Smooth muscle cell of the brain vasculature (primary cell): ENCODE results near the gene GPT2.
"Not testable (repeated sequence)": the region's sequence is repeated elsewhere in the genome, so short reads cannot be mapped to it uniquely, and the experiment has no call there.

ENCODE experiments used
- DNase-seq: peaks from one replicate; pipeline ENCODE4 v3.0.0-alpha.2; 2012; ENCODE audit warnings: low read depth, low spot score

The GPT2 gene

DNA sequence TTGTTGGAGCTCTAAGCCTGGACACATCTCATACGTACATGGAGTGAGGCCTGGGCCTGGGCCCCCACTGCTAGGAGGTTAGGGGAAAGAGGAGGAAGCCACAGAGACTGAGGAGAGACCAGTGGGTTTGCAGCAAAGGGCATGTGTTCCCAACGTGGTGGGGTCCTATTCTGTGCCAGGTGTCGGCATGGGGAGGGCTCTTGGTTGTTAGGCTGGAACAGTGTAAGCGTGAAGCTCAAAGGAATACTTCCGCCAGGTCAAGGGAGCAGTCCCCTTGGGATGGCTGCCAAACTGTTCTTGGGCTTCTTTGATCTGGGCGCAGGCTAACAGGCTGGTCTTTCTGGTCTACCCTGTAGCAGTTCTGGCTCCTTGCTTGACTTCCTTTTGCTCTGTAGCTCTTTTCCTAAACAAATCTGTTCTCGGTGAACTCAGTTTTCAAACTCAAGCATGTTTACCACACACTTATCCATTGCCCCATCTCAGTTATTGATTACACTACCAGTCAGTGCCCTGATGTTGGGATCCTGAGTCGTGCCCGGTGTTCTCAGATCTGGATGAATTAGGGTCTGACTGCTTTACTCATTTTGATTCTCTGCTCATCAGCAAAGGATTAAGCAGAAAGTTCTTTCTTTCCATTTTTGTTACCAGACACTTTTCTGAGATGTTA lies 36.4 kb downstream of the GPT2 start:
- no peak for DNase-seq

DNA sequence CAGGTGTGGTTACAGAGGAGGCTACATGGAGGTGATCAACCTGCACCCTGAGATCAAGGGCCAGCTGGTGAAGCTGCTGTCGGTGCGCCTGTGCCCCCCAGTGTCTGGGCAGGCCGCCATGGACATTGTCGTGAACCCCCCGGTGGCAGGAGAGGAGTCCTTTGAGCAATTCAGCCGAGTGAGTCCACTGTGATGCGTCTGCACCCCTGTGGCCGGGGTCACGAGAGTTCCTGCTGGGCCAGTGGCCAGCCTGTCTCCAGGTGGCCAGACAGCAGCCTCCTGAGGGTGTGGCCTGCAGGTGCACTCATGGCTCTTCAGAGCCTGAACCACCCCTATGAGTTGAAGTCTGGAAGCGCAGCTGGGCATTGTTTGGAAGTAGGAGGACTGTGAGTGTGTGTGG lies 38.1 kb downstream of the GPT2 start:
- DNase-seq = no peak

- DNase-seq = no peak
These were observed 39.5 kb downstream of the GPT2 start for GRCh38 chr16:46923513-46924295.

GRCh38 chr16:46924402-46924801 lies 40.2 kb downstream of the GPT2 start:
- no peak for DNase-seq

DNA sequence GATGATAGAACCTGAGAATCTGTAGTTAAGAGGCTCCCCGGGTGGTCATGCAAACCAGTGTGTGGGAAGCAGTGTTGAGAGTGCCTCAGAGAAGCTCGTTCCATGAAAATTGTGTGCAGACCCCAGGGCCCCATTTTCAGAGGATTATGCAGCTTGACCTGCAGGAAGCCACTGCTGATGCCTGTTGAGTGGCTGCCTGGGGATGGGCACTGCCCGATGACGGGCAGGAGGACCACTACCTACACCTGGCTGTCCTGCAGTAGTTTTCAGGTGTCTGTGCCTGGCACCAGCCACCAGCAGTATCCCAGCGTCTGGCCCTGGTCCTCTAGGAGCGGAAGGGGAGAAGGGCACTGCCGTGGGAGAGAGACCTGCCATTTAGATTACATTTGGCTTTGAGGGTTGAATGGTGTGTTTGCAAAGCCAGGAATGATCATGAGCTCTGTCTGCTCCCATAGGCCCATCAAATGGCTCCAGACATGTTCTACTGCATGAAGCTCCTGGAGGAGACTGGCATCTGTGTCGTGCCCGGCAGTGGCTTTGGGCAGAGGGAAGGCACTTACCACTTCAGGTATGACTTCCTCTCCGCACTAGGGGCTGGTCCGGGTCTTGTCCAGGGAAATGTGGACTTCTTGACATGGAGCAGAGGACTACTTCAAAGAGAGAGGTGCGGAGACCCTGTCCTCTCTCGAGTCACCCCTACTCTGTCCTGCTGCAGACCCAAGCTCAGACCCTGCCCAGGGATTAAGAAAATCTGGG lies 42.5 kb downstream of the GPT2 start:
- DNase-seq = no peak

DNA sequence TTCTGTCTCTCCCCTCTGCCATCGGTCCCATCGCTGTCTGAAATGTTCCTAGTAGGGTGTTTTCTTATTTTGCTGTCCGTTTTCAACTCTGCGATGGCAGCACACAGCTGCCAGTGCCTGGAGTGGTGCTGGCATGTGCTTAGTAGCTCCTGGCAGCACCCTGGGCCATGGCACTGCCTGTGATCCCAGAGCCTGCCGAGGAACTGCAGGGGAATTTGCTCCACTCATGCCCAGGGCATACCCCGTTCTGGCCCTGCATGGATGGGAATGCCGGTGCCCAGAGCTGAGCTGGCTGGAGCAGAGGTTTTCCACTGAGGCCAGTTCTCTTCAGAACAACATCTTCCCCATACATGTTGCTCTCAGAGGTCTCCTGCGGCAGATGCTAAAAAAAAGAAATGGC lies 43.1 kb downstream of the GPT2 start:
- DNase-seq = no peak

DNA sequence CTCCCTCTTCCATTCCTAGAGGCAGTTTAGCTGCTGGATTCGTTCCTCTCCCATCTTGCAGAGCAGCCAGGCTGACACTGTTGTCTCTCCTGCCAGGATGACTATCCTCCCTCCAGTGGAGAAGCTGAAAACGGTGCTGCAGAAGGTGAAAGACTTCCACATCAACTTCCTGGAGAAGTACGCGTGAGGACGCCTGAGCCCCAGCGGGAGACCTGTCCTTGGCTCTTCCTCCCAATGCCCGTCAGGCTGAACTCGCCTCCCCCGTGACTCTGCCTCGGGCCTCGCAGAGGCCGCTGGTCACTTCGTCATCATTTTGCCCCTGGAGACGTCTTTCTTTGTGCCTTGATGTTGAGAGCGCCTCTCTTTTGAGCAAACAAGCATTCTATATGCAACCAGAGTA lies 44.6 kb downstream of the GPT2 start:
- no peak for DNase-seq

GRCh38 chr16:46929378-46930332 lies 45.5 kb downstream of the GPT2 start:
- DNase-seq = no peak

DNA sequence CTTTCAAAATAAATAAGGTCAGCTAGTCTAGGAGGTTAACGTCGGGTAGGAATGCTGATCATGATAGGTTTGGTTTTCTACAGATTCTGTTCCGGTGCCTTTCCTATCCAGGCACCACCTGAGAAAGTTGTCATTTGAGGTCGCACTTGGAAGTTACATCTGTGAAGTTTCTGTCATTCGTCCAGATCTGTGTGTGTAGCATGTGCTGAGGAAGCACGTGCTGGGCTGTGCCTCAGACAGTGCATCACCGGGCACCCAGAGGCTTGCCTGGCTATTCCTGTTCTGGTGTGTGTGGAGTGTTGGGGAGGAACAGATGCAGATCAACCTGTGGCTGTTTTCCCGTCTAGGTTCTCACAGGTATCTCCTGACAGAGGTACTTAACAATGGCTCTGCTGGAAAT lies 46.7 kb downstream of the GPT2 start:
- DNase-seq = no peak

- DNase-seq = no peak
These were observed 48.6 kb downstream of the GPT2 start for GRCh38 chr16:46932802-46933201.

DNA sequence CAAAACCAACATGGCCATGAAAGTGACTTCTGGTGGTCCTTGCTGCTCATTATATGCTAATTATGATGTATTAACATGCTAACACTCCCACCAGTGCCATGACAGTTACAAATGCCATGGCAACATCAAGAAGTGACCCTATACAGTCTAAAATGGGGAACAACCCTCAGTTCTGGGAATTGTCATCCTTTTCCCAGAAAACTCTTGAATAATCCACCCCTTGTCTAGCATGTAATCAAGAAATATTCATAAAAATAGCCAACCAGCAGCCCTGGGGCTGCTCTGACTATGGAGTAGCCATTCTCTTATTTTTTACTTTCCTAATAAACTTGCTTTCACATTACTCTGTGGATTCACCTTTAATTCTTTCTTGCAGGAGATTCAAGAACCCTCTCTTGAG lies 53.4 kb downstream of the GPT2 start:
- DNase-seq = no peak

DNA sequence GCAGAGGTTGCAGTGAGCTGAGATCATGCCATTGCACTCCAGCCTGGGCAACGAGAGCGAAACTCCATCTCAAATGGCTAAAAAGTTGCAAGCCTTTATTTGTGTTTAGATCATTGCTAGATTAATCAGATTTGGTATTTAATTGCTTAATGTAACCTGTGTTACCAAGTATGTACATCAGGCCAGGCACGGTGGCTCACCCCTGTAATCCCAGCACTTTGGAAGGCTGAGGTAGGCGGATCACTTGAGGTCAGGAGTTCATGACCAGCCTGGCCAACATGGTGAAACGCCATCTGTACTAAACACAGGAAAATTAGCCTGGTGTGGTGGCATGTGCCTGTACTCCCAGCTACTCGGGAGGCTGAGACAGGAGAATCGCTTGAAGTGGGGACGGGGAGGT lies 60.6 kb downstream of the GPT2 start:
- not testable (repeated sequence) for DNase-seq

GRCh38 chr16:46947900-46948547 lies 63.9 kb downstream of the GPT2 start:
- DNase-seq = no peak

DNA sequence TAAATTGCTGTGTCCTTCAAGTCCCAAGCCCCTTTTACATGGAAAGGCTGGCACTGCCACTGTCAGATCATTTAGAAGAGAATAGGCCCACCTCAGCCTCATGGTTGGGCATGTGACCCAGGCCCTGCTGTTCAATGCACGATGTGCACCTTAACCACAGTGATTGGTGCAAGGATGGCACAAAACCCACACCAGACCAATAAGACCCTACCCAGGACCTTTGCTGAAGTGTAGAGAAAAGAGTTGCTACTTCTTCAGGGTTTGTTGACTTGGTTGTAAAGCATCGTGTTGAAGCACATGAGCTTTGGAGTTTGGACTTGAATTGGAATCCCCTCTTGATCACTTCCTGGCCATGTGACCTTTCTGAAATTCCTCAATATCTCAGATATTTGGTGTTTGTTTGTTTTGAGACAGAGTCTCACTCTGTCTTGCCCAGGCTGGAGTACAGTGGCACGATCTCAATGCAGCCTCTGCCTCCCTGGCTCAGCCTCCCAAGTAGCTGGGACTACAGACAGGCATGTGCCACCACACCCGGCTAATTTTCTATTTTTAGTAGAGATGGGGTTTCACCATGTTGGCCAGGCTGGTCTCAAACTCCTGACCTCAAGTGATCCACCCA lies 64.5 kb downstream of the GPT2 start:
- no peak for DNase-seq

GRCh38 chr16:46949241-46949892 lies 65.2 kb downstream of the GPT2 start:
- DNase-seq = no peak

DNA sequence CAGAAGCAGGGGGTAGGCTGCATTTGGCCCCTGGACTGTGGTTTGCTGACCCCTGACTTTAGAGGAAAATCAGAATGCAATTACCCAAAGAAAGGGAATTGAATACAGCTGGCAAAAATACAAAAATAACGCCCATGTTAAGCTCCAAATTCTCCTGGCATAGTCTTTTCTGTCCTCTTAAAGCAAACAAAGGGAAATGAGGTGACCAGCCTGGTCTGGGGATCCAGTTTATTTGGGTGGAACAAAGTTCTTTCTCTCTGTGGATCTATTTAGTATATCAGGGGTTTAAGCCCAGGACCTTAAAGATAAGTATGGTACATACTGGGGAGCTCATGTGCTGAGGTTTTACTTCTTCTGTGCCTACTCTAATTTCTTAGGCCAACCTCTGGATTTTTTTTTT lies 65.8 kb downstream of the GPT2 start:
- no peak for DNase-seq

DNA sequence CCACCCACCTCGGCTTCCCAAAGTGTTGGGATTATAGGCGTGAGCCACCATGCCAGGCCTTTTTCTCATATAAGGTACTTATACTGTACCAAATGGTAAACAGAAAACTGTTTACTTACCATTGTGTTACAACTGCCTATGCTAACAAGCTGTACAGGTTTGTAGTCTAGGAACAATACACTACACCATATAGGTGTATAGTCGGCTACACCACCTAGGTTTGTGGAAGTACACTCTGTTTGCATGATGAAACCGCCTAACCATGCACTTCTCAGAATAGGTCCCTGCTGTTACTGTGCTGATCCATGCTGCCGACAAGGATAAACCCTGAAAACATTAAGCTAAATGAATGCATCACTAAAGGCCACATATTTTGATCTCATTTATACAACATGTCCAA lies 70.4 kb downstream of the GPT2 start:
- no peak for DNase-seq

DNA sequence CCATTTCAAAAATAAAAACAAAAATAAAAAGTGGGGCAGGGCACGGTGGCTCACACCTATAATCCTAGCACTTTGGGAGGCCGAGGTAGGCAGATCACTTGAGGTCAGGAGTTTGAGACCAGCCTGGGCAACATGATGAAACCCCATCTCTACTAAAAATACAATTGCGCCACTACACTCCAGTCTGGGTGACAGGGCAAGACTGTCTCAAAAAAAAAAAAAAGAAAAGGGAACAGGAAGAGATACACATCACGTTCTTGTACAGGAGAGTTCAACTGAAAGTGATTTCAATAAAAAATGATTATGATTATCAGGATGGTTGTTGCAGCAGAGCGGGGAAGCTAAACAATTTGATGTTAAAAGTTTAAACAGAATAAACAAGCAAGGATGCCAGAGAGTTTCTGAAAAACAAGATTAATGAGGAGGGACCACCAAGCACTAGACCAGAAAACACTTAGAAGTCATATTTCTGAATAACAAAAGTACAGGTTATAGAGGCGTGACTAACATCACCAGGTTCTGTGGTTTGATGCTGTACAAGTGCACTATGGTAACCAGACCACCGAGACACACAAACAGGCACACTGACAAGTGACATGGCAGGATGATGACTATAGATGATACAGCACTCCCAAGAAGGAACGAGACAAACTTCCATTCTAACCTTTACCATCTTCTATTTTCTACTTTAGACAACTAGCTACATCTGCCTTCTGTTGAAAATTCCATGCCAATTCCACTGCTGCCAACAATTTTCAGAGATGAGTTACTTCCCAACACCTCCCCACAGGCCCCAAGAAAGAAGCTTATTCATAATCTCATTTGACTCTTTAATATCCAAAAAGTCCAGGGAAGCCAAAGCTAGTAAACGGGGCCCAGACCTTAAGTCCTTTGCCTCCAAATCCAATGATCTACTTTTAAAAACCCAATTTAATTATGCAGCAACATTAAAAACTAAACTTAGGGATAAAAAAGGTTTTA lies 77.5 kb downstream of the GPT2 start:
- no peak for DNase-seq

GRCh38 chr16:46962629-46963028 lies 78.5 kb downstream of the GPT2 start:
- no peak for DNase-seq
